Measurements from ENCODE around the gene SEC22A.

- TF ChIP-seq CTCF (IDR thresholded peaks at IDR 0.05) = no peak
- TF ChIP-seq EP300 (IDR thresholded peaks at IDR 0.05) = no peak
These were observed 59.9 kb downstream of the SEC22A start for GRCh38 chr3:123261666-123262065.
